Raji (cell line): ENCODE results near the gene CFAP65.

Source experiments
- POLR2A ChIP-seq: IDR thresholded peaks from 2 replicates; pipeline ENCODE4 v1.6.1; 2011; ENCODE audit warnings: low read depth, low read length, control low read depth; ENCODE audit not compliant: insufficient read depth

CFAP65 gene

DNA sequence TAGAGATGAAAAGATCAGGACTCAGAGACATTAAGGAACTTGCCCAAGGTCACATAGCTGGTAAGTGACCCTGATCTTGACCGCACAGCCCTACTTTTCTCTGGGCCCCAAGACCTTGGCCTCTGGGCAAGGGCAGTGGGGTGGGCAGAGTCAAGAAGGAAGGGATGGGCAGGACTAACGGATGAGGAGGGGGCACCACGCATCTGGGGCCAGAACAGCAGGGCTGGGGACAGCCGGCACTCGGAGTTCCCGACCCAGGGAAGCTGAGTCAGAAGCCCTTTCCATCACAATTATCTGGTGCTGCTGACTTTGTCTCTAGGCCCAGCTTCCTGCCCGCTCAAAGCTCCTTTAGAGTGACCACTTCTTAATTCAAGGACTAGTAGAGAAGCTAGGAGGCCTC, 14.4 kb downstream of the CFAP65 start:
- TF ChIP-seq POLR2A: no peak

GRCh38 chr2:219025637-219026585, 15.4 kb downstream of the CFAP65 start:
- TF ChIP-seq POLR2A: no peak

- no peak for TF ChIP-seq POLR2A
Observed at GRCh38 chr2:219024059-219024458, 17.3 kb downstream of the CFAP65 start.

DNA sequence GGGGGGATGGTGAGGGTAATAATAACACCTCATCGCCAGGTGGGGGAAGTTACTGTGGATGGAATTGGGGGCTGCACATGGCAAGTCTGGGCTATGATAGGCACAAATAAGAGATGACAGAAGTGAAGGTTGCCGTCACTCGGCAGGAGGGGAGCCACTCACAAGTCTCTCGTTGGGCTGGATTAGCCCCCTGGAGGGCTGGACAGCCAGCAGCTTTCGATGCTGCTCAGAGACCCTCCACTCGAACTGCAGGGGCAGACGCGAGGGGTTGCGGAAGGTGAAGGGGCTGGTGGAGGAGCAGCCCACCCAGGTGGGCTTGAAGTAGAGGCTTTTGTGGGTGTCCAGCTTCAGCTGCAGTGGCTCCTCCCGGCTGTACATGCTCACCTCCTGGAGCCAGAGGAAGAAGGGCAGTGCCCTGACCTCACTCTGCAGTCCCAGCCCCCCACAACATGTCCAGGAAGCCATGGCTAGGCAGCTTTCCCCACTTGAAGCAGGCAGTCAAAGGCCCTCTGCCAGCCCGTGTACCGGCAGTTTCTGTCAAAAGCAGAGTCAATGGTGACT, 18.2 kb downstream of the CFAP65 start:
- no peak for TF ChIP-seq POLR2A

DNA sequence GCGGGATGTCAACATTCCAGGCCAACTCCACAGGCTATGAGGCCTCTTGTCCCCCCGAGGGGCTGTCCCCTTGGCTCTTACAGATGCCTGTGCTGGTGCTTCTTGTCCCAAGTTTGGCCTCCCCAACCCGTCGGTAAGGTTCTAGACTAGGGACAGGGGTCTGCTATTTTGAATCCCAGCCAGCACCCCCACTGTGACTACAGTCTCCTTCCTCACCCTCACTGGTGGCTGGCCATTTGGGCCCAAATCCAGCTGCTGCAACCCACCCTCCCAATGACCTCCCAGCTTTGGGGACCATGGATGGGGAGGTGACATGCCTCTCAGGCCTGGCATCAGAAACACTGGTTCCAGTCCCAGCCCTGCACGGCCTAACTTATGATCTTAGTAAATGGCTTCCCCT, 18.7 kb downstream of the CFAP65 start:
- no peak for TF ChIP-seq POLR2A

DNA sequence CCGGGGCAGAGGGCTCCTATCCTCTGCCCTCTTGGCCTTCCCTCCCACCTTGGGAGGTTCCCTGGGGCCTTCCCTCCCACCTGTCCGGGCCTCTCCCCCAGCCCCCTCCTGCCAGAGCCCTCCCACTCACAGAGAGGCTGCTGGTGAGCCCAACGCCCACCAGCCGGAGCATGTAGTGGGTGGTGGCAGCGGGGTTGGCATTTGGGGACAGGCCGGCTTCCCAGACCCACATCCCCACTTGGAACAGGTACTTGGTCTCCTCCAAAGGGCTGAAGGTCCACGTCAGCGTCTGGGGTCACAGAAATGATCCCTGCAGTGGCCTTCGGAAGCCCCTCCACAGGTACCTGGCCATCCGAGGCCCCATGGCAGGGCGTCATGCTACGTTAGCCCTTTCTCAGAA, 19.3 kb downstream of the CFAP65 start:
- no peak for TF ChIP-seq POLR2A

DNA sequence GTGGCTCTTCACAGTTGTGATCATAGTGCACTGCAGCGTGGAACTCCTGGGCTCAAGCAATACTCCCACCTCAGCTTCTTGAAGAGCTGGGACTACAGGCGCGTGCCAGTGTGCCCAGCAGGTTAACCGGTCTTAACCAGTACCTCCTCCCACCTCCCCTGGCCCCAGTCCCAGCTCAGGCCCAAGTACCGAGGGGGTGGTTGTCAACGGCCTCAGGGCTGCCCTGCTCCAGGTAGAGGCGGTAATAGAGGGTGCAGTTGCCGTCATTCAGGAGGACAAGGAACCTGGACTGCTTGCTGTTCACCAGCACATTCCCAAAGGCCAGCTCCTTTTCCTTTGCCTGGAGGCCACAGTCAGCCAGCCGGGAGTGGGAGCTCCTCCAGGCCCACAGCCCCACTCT, 19.7 kb downstream of the CFAP65 start:
- TF ChIP-seq POLR2A: no peak

DNA sequence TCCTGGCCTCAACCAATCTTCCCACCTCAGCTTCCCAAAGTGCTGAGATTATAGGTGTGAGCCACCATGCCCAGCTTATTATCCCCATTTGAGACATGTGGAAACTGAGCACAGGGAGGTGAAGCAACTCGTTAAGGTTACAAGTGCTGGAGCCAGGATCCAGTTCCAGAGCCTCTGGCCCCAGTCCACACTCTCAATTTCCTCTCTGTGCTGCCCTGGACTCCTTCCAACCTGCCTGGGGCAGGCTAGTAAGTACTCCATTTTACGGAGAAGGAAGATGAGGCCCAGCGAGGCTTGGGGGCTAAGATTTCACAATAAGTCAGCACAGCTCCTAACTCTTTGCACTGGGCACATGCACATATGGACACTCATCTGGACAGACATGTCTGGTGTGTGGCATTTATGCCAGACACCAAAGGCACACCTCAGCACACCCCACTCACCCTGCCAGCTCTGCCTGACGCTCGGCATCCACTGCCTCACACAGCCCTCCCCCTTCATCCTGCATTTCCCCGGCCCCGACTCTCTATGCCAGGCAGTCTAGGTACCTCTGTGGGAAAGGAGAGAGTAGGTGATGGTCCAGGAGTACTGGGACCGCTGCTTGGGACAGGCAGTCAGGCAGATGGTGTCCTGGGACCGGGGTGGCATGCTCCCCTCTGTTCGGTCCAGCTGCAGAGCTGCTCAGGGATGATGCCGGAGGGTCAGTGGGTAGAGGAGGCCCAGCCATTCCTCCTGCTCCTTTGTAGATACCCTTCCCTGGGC, 20.5 kb downstream of the CFAP65 start:
- TF ChIP-seq POLR2A: no peak

DNA sequence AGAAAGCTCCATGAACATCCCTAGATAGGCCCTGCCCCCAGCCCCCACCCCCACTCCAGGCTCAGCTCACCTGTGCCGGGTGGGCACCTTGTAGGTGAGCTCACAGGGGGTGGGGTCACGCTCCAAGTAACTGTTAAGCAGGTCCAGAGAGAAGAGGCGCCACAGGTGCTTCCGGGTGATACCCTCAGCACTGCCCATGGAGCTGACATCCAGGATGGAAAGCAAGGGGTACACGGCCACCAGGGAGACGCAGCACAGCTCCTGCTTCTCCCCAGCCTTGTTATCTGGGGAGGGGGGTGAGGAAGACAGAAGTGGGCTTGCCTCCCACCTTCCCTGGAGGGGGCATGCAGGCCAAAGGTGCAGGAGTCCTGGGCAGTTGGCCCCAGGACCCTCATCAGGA, 21.9 kb downstream of the CFAP65 start:
- no peak for TF ChIP-seq POLR2A

- no peak for TF ChIP-seq POLR2A
Observed at GRCh38 chr2:219018726-219019125, 22.6 kb downstream of the CFAP65 start.

GRCh38 chr2:219018286-219018685, 23.0 kb downstream of the CFAP65 start:
- TF ChIP-seq POLR2A: no peak

DNA sequence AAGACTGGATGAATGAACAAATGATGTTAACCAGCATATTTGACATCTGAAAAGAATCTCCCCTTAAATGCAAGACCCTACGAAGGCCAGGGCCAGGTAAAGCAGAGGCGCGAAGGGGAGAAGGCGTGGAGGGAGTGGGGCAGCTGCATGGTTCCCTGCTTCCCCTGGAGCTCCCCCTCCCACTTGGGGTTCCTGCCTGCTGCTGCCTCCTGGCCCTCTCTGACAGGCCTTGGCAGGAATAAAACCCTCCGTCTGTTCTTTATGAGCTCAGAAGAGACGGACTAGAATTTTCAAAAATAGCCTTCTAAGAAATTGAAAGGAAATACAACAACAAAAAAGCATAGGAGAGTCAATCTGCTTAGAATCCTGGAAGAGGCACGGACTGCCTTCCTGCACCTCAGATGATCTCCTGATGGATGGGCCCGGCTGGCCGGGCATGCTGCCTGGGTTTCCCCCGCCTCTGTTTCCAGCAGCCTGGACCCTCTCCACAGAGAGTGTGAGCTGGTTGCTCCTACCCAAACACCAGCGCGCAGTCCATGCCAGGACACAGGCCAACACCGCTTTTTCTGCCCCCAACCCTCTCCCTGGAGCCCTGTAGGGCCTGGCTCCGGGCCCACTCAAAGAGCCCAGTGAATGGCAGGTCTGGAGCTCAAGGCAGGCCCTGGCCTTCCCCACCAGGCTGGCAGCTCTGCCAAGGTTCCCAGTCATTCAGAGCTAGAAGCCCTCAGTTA, 23.9 kb downstream of the CFAP65 start:
- TF ChIP-seq POLR2A: no peak

GRCh38 chr2:219016721-219017120, 24.6 kb downstream of the CFAP65 start:
- no peak for TF ChIP-seq POLR2A

DNA sequence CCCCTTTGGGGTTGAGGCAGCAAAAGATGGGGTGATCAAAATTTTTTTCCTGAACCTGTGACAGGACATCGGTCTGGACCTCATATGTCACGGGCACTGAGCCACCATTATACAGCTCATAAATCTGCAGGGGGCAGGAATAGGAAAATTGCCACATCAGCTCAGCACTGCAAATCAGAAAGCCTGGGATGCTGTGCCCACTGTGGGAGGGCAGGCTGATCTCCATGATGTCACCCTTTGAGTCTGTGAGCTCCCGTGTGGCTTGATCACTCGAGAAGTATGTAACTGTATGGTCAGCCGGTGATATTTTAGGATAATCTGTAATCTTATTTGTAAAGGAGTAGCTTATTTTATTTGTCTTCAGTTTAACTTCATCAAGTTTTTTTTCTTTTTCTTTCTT, 30.4 kb downstream of the CFAP65 start:
- TF ChIP-seq POLR2A: no peak

- TF ChIP-seq POLR2A: no peak
Observed at GRCh38 chr2:219010162-219010756, 31.1 kb downstream of the CFAP65 start.
